GM23338 (cell line): Measurements from ENCODE around the gene BLTP3A. TPM values are rescaled to one million over a fixed set of nuclear protein-coding genes. Genes with fewer than 3 reads are reported as not detected.

Source experiments
- ATAC-seq: fragments of 200-7000 bp; cut with Tn5 transposase; 3 replicates; pipeline ENCODE4 v1.9.1; 2020
- DNase-seq: peaks from one replicate; pipeline ENCODE4 v3.0.0-alpha.2; 2015; ENCODE audit warnings: low spot score
- H2AFZ ChIP-seq: fragments of 200-600 bp; sonication (generic); 2 replicates; pipeline ENCODE4 v1.8.0; 2016; ENCODE audit warnings: antibody characterized with exemption, mild to moderate bottlenecking, moderate library complexity
- H3F3A ChIP-seq: fragments of 200-600 bp; sonication (generic); replicated peaks from 2 replicates; pipeline ENCODE4 v1.8.0; 2017; ENCODE audit warnings: antibody characterized with exemption, mixed run types, low read depth
- H3K27ac ChIP-seq: fragments of 200-600 bp; sonication (generic); 2 replicates; pipeline ENCODE4 v1.6.1; 2016; ENCODE audit warnings: low read depth
- H3K27me3 ChIP-seq: fragments of 200-600 bp; sonication (generic); 2 replicates; pipeline ENCODE4 v1.8.0; 2016; ENCODE audit warnings: mild to moderate bottlenecking, mixed run types, moderate library complexity; ENCODE audit not compliant: insufficient read depth
- H3K36me3 ChIP-seq: fragments of 200-600 bp; sonication (generic); 2 replicates; pipeline ENCODE4 v1.8.0; 2016; ENCODE audit warnings: mild to moderate bottlenecking; ENCODE audit not compliant: insufficient read depth
- H3K4me1 ChIP-seq: fragments of 200-600 bp; sonication (generic); 2 replicates; pipeline ENCODE4 v1.8.0; 2016; ENCODE audit warnings: mild to moderate bottlenecking, moderate library complexity; ENCODE audit not compliant: insufficient read depth
- H3K4me2 ChIP-seq: fragments of 200-600 bp; sonication (generic); 2 replicates; pipeline ENCODE4 v1.7.1; 2017; ENCODE audit warnings: mixed run types
- H3K4me3 ChIP-seq: fragments of 200-600 bp; sonication (generic); 2 replicates; pipeline ENCODE4 v1.6.1; 2016; ENCODE audit warnings: mixed run types
- H3K79me2 ChIP-seq: fragments of 200-600 bp; sonication (generic); replicated peaks from 2 replicates; pipeline ENCODE4 v1.8.0; 2017; ENCODE audit warnings: mild to moderate bottlenecking; ENCODE audit not compliant: insufficient read depth
- H3K9me2 ChIP-seq: fragments of 200-600 bp; sonication (generic); 2 replicates; pipeline ENCODE4 v1.8.0; 2017; ENCODE audit not compliant: insufficient read depth
- H4K20me1 ChIP-seq: fragments of 200-600 bp; sonication (generic); replicated peaks from 2 replicates; pipeline ENCODE4 v1.8.0; 2017; ENCODE audit warnings: mild to moderate bottlenecking; ENCODE audit not compliant: insufficient read depth
- H3K27ac Mint-ChIP-seq: 2 replicates; pipeline ENCODE4 v1.8.0; 2020; ENCODE audit warnings: inconsistent platforms, mild to moderate bottlenecking, moderate library complexity, mixed read lengths
- H3K27me3 Mint-ChIP-seq: 3 replicates; pipeline ENCODE4 v1.8.0; 2022; ENCODE audit warnings: low read depth, mild to moderate bottlenecking, moderate library complexity, mixed read lengths, inconsistent platforms; ENCODE audit not compliant: insufficient read depth, poor library complexity
- H3K36me3 Mint-ChIP-seq: 3 replicates; pipeline ENCODE4 v1.8.0; 2021; ENCODE audit warnings: low read depth, mild to moderate bottlenecking, inconsistent platforms, moderate library complexity, mixed read lengths
- H3K4me1 Mint-ChIP-seq: 3 replicates; pipeline ENCODE4 v1.8.0; 2020; ENCODE audit warnings: mild to moderate bottlenecking, inconsistent platforms, mixed read lengths
- H3K4me3 Mint-ChIP-seq: 3 replicates; pipeline ENCODE4 v1.8.0; 2021; ENCODE audit warnings: moderate library complexity, mild to moderate bottlenecking, inconsistent platforms, mixed read lengths
- H3K9me3 Mint-ChIP-seq: 3 replicates; pipeline ENCODE4 v1.8.0; 2020; ENCODE audit warnings: moderate library complexity, mild to moderate bottlenecking, inconsistent platforms, mixed read lengths
- CREB1 ChIP-seq: fragments of 250-450 bp; sonication (Bioruptor Pico); IDR thresholded peaks from 2 replicates; pipeline ENCODE4 v1.5.0; 2020; ENCODE audit warnings: low read depth, mild to moderate bottlenecking, moderate library complexity
- EZH2 ChIP-seq: fragments of 200-600 bp; sonication (generic); IDR thresholded peaks from one replicate; pipeline ENCODE4 v1.8.0; 2017; ENCODE audit warnings: antibody characterized with exemption, mild to moderate bottlenecking, low read depth; ENCODE audit not compliant: unreplicated experiment
- EZH2phosphoT487 ChIP-seq: fragments of 200-600 bp; sonication (generic); IDR thresholded peaks from one replicate; pipeline ENCODE4 v1.8.1; 2018; ENCODE audit warnings: antibody characterized with exemption; ENCODE audit not compliant: unreplicated experiment
- JUNB ChIP-seq: IDR thresholded peaks from one replicate; pipeline ENCODE4 v1.6.1; 2016; ENCODE audit warnings: antibody characterized with exemption; ENCODE audit not compliant: unreplicated experiment
- NANOG ChIP-seq: IDR thresholded peaks from 2 replicates; pipeline ENCODE4 v1.6.1; 2016; ENCODE audit warnings: antibody characterized with exemption, borderline replicate concordance
- POLR2AphosphoS5 ChIP-seq: IDR thresholded peaks from 2 replicates; pipeline ENCODE4 v1.6.1; 2016; ENCODE audit warnings: antibody characterized with exemption, low read depth
- STAT1 ChIP-seq: IDR thresholded peaks from one replicate; pipeline ENCODE4 v1.6.1; 2016; ENCODE audit warnings: antibody characterized with exemption; ENCODE audit not compliant: unreplicated experiment
- ZNF114 ChIP-seq: fragments of 250-450 bp; sonication (Bioruptor Pico); IDR thresholded peaks from 2 replicates; pipeline ENCODE4 v1.5.0; 2020; ENCODE audit warnings: mild to moderate bottlenecking, moderate library complexity
- ZNF331 ChIP-seq: fragments of 250-450 bp; sonication (Bioruptor Pico); IDR thresholded peaks from 2 replicates; pipeline ENCODE4 v1.5.0; 2020; ENCODE audit warnings: low read depth, mild to moderate bottlenecking, moderate library complexity
- polyA plus RNA-seq: library from polyadenylated mRNA; unstranded; fragments of >200 nt; fragmentation: Nextera tagmentation; extraction: Ambion mirVana; gene quantifications from 2 replicates; pipeline ENCODE4 v1.2.1, GENCODE V29; 2016
- total RNA-seq: library from RNA; depleted of rRNA; stranded (reverse); fragments of >200 nt; shearing (Covaris generic); gene quantifications from 2 replicates; pipeline ENCODE4 v1.2.3, GENCODE V29; 2014
- TF ChIP-seq, protein P1 (sequence below): fragments of 250-450 bp; sonication (Bioruptor Pico); IDR thresholded peaks from 2 replicates; pipeline ENCODE4 v1.5.0; 2020; ENCODE audit warnings: mild to moderate bottlenecking, moderate library complexity
- TF ChIP-seq, protein P2 (sequence below), 2 experiments: fragments of 200-600 bp in 1 of 2; sonication (generic) in 1 of 2; conservative IDR thresholded peaks; 2 replicates each; pipeline versions ENCODE4 v1.5.1 to v1.6.1; 2016 to 2017; ENCODE audit warnings: antibody characterized with exemption in 2 of 2, low read depth in 2 of 2, mild to moderate bottlenecking in 2 of 2, moderate library complexity in 1 of 2
- TF ChIP-seq, protein P3 (sequence below): IDR thresholded peaks from one replicate; pipeline ENCODE4 v1.6.1; 2018; ENCODE audit warnings: antibody characterized with exemption; ENCODE audit not compliant: unreplicated experiment
- TF ChIP-seq, protein P4 (sequence below): IDR thresholded peaks from 2 replicates; pipeline ENCODE4 v1.6.1; 2016; ENCODE audit warnings: antibody characterized with exemption

BLTP3A gene
- total and polyA plus RNA-seq, 2 experiments from 2014 or later: 2.9 to 18.4 TPM

DNA sequence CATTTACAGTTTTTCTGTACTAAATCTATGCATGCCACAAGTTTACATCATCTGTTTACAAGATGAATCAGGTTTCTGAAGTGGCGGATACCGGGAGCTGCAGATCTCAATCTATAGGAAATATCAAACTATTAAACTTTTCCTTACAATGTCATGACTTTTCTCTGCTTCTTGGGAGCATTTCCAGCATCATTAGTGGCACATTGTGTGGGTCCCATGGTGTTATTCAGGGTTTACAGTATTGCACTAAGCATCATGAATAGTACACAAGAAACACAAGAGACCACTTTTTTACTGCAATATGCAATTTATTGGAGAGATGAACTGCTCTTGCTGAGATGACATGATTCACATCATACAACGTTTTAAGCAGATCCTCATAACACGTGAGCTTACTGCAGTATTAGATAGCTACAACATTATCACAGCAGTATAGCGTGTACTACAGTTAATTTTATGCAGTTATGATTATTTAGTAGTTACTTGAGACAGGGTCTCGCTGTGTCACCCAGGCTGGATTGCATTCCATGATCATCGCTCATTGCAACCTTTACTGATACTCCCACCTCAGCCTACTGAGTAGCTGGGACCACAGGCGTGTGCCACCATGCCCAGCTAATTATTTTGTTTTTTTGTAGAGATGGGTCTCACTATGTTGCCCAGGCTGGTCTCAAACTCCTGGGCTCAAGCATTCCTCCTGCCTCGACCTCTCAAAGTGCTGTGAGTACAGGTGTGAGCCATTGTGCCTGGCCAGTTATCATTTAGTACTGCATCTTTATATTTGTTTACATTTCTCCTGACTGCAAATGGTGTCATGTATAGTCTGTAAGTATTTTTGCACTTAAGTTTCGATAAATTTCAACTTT, 18.4 kb downstream of the BLTP3A start:
- ATAC-seq: no peak
- no peaks in the 10 kb centered on the region for H3K36me3 ChIP-seq
- Mint-ChIP-seq H3K9me3 (no peaks in the 10 kb centered on the region), H3K27ac (no peak overlapping the region), H3K4me3 (no peak overlapping the region), H3K4me1 (no peaks in the 10 kb centered on the region), H3K36me3 (no peaks in the 10 kb centered on the region), H3K27me3 (peaks cover 1% of the 10 kb centered on the region)
- no peaks in the 10 kb centered on the region for H3K4me1 ChIP-seq
- no peak overlapping the region for H3K4me2 ChIP-seq
- H3K9me2 ChIP-seq: no peaks in the 10 kb centered on the region
- no peaks in the 10 kb centered on the region for H3F3A ChIP-seq
- H3K27me3 ChIP-seq: no peaks in the 10 kb centered on the region
- no peak overlapping the region for H3K27ac ChIP-seq
- no peak overlapping the region for H2AFZ ChIP-seq
- TF ChIP-seq, protein P1, sequence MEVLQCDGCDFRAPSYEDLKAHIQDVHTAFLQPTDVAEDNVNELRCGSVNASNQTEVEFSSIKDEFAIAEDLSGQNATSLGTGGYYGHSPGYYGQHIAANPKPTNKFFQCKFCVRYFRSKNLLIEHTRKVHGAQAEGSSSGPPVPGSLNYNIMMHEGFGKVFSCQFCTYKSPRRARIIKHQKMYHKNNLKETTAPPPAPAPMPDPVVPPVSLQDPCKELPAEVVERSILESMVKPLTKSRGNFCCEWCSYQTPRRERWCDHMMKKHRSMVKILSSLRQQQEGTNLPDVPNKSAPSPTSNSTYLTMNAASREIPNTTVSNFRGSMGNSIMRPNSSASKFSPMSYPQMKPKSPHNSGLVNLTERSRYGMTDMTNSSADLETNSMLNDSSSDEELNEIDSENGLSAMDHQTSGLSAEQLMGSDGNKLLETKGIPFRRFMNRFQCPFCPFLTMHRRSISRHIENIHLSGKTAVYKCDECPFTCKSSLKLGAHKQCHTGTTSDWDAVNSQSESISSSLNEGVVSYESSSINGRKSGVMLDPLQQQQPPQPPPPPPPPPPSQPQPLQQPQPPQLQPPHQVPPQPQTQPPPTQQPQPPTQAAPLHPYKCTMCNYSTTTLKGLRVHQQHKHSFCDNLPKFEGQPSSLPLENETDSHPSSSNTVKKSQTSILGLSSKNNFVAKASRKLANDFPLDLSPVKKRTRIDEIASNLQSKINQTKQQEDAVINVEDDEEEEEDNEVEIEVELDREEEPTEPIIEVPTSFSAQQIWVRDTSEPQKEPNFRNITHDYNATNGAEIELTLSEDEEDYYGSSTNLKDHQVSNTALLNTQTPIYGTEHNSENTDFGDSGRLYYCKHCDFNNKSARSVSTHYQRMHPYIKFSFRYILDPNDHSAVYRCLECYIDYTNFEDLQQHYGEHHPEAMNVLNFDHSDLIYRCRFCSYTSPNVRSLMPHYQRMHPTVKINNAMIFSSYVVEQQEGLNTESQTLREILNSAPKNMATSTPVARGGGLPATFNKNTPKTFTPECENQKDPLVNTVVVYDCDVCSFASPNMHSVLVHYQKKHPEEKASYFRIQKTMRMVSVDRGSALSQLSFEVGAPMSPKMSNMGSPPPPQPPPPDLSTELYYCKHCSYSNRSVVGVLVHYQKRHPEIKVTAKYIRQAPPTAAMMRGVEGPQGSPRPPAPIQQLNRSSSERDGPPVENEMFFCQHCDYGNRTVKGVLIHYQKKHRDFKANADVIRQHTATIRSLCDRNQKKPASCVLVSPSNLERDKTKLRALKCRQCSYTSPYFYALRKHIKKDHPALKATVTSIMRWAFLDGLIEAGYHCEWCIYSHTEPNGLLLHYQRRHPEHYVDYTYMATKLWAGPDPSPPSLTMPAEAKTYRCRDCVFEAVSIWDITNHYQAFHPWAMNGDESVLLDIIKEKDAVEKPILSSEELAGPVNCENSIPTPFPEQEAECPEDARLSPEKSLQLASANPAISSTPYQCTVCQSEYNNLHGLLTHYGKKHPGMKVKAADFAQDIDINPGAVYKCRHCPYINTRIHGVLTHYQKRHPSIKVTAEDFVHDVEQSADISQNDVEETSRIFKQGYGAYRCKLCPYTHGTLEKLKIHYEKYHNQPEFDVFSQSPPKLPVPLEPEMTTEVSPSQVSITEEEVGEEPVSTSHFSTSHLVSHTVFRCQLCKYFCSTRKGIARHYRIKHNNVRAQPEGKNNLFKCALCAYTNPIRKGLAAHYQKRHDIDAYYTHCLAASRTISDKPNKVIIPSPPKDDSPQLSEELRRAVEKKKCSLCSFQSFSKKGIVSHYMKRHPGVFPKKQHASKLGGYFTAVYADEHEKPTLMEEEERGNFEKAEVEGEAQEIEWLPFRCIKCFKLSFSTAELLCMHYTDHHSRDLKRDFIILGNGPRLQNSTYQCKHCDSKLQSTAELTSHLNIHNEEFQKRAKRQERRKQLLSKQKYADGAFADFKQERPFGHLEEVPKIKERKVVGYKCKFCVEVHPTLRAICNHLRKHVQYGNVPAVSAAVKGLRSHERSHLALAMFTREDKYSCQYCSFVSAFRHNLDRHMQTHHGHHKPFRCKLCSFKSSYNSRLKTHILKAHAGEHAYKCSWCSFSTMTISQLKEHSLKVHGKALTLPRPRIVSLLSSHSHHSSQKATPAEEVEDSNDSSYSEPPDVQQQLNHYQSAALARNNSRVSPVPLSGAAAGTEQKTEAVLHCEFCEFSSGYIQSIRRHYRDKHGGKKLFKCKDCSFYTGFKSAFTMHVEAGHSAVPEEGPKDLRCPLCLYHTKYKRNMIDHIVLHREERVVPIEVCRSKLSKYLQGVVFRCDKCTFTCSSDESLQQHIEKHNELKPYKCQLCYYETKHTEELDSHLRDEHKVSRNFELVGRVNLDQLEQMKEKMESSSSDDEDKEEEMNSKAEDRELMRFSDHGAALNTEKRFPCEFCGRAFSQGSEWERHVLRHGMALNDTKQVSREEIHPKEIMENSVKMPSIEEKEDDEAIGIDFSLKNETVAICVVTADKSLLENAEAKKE (CRISPR knock-in tag): no peak
- TF ChIP-seq JUNB: no peak
- TF ChIP-seq, protein P2, sequence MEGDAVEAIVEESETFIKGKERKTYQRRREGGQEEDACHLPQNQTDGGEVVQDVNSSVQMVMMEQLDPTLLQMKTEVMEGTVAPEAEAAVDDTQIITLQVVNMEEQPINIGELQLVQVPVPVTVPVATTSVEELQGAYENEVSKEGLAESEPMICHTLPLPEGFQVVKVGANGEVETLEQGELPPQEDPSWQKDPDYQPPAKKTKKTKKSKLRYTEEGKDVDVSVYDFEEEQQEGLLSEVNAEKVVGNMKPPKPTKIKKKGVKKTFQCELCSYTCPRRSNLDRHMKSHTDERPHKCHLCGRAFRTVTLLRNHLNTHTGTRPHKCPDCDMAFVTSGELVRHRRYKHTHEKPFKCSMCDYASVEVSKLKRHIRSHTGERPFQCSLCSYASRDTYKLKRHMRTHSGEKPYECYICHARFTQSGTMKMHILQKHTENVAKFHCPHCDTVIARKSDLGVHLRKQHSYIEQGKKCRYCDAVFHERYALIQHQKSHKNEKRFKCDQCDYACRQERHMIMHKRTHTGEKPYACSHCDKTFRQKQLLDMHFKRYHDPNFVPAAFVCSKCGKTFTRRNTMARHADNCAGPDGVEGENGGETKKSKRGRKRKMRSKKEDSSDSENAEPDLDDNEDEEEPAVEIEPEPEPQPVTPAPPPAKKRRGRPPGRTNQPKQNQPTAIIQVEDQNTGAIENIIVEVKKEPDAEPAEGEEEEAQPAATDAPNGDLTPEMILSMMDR (conservative IDR thresholded peaks at IDR 0.05; ENCODE audit: low read depth in 2 of 2): no peak
- no peak for TF ChIP-seq ZNF331
- TF ChIP-seq EZH2: no peak
- TF ChIP-seq, protein P3, sequence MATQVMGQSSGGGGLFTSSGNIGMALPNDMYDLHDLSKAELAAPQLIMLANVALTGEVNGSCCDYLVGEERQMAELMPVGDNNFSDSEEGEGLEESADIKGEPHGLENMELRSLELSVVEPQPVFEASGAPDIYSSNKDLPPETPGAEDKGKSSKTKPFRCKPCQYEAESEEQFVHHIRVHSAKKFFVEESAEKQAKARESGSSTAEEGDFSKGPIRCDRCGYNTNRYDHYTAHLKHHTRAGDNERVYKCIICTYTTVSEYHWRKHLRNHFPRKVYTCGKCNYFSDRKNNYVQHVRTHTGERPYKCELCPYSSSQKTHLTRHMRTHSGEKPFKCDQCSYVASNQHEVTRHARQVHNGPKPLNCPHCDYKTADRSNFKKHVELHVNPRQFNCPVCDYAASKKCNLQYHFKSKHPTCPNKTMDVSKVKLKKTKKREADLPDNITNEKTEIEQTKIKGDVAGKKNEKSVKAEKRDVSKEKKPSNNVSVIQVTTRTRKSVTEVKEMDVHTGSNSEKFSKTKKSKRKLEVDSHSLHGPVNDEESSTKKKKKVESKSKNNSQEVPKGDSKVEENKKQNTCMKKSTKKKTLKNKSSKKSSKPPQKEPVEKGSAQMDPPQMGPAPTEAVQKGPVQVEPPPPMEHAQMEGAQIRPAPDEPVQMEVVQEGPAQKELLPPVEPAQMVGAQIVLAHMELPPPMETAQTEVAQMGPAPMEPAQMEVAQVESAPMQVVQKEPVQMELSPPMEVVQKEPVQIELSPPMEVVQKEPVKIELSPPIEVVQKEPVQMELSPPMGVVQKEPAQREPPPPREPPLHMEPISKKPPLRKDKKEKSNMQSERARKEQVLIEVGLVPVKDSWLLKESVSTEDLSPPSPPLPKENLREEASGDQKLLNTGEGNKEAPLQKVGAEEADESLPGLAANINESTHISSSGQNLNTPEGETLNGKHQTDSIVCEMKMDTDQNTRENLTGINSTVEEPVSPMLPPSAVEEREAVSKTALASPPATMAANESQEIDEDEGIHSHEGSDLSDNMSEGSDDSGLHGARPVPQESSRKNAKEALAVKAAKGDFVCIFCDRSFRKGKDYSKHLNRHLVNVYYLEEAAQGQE: no peak
- TF ChIP-seq ZNF114: no peak
- no peak for TF ChIP-seq NANOG
- TF ChIP-seq CREB1 (CRISPR knock-in tag): no peak
- no peak for TF ChIP-seq EZH2phosphoT487
- TF ChIP-seq STAT1: no peak
- TF ChIP-seq, protein P4, sequence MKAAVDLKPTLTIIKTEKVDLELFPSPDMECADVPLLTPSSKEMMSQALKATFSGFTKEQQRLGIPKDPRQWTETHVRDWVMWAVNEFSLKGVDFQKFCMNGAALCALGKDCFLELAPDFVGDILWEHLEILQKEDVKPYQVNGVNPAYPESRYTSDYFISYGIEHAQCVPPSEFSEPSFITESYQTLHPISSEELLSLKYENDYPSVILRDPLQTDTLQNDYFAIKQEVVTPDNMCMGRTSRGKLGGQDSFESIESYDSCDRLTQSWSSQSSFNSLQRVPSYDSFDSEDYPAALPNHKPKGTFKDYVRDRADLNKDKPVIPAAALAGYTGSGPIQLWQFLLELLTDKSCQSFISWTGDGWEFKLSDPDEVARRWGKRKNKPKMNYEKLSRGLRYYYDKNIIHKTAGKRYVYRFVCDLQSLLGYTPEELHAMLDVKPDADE: no peak
- TF ChIP-seq POLR2AphosphoS5: no peak
- DNase-seq: no peak
- peaks cover 45% of the 10 kb centered on the region for H3K79me2 ChIP-seq
- H4K20me1 ChIP-seq: peaks cover 7% of the 10 kb centered on the region
- no peak overlapping the region for H3K4me3 ChIP-seq
